Spleen (tissue), 11 donors: ENCODE results near the gene GET4. TPM values are rescaled to one million over a fixed set of nuclear protein-coding genes. Genes with fewer than 3 reads are reported as not detected.

ENCODE experiments used
- DNase-seq: peaks from one replicate; pipeline ENCODE4 v3.0.0-alpha.2; 2020
- H3K27ac ChIP-seq, 8 donors: fragments of 200-600 bp; sonication (generic) in 7 of 8; 1 replicate in 4 of 8; 2 replicates in 4 of 8; pipeline versions ENCODE4 v1.5.0 to v1.8.0; 2016 to 2021; ENCODE audit warnings: inconsistent platforms in 4 of 8, mild to moderate bottlenecking in 4 of 8, moderate library complexity in 1 of 8
- H3K27me3 ChIP-seq, 7 donors: fragments of 200-600 bp; sonication (generic) in 6 of 7; replicated peaks in 1 of 7; 1 replicate in 4 of 7; 2 replicates in 3 of 7; pipeline versions ENCODE4 v1.5.0 to v1.8.0; 2016 to 2021; ENCODE audit warnings: inconsistent platforms in 3 of 7, mild to moderate bottlenecking in 1 of 7
- H3K36me3 ChIP-seq, 6 donors: fragments of 200-600 bp; sonication (generic) in 5 of 6; 1 replicate in 4 of 6; 2 replicates in 2 of 6; pipeline versions ENCODE4 v1.5.0 to v1.8.0; 2016 to 2021; ENCODE audit warnings: inconsistent platforms in 2 of 6
- H3K4me1 ChIP-seq, 6 donors: fragments of 200-600 bp; sonication (generic) in 5 of 6; 1 replicate in 3 of 6; 2 replicates in 3 of 6; pipeline versions ENCODE4 v1.5.0 to v1.8.0; 2016 to 2021; ENCODE audit warnings: inconsistent platforms in 3 of 6
- H3K4me3 ChIP-seq, 8 donors: fragments of 200-600 bp; sonication (generic) in 7 of 8; 1 replicate in 4 of 8; 2 replicates in 4 of 8; pipeline versions ENCODE4 v1.5.0 to v1.8.0; 2016 to 2021; ENCODE audit warnings: inconsistent platforms in 4 of 8, mild to moderate bottlenecking in 4 of 8, moderate library complexity in 2 of 8
- H3K9me3 ChIP-seq, 8 donors: fragments of 200-600 bp; sonication (generic) in 7 of 8; 1 replicate in 4 of 8; 2 replicates in 4 of 8; pipeline versions ENCODE4 v1.5.0 to v1.8.0; 2016 to 2021; ENCODE audit warnings: inconsistent platforms in 4 of 8
- CTCF ChIP-seq, 11 experiments: fragments of 200-600 bp in 7 of 11; fragments of 450-650 bp in 4 of 11; sonication (generic) in 4 of 11; IDR thresholded peaks in 8 of 11; conservative IDR thresholded peaks in 3 of 11; 1 replicate in 7 of 11; 2 replicates in 4 of 11; pipeline versions ENCODE4 v1.4.0 to v1.8.0; 2016 to 2021; ENCODE audit warnings: antibody characterized with exemption in 11 of 11, inconsistent platforms in 4 of 11, mild to moderate bottlenecking in 1 of 11
- POLR2A ChIP-seq, 3 donors: fragments of 450-650 bp; IDR thresholded peaks; one replicate each; pipeline ENCODE4 v1.5.1; 2017; ENCODE audit warnings: antibody characterized with exemption in 3 of 3, mild to moderate bottlenecking in 1 of 3
- POLR2AphosphoS5 ChIP-seq, 3 donors: sonication (generic); formaldehyde crosslinking; IDR thresholded peaks; one replicate each; pipeline ENCODE4 v1.5.1; 2017; ENCODE audit warnings: antibody characterized with exemption in 3 of 3
- WGBS, 5 donors: extraction: QIAGEN DNeasy Blood & Tissue Kit in 3 of 5; methylation state at CpG; one replicate each; pipeline versions ENCODE4 v1.1.5 to v1.1.7; 2013 to 2018; 5-methylcytosine and 5-hydroxymethylcytosine counted together
- intact Hi-C: fragments of 100-400 bp; cut with DNase I; formaldehyde crosslinking; loops from one replicate; pipeline ENCODE4 v1.15.0; 2023; ENCODE audit warnings: low total_unique reads
- polyA plus RNA-seq, 3 donors: library from polyadenylated mRNA; stranded (reverse); fragments of 200-250 nt; gene quantifications; one replicate each; pipeline ENCODE4 v1.2.1, GENCODE V29; 2013
- total RNA-seq, 7 donors: library from RNA; depleted of rRNA in 3 of 7; stranded (reverse); fragments of >200 nt in 3 of 7; fragmentation: NEBNext Ultra II Directional in 4 of 7; extraction: Animal tissue kit (Norgen Biotek cat#: 25700) in 4 of 7; gene quantifications; one replicate each; pipeline versions ENCODE4 v1.1.0 to v1.2.1, GENCODE V29; 2016 to 2021
- donor health status: healthy with polysubstance abuse.
- donor health status: DM: no; HTN: no; CAD: no; lungs with moderate emphysema.
- donor health status: DM: no; HTN: no; CAD: no.
- donor health status: Bipolar disorder and iron deficiency.
- donor health status: healthy.
- donor health status: DM: no; HTN: no; CAD: no.
- donor health status: DM: yes; HTN: yes; CAD: no.

Gene GET4
- total and polyA plus RNA-seq, 10 donors: 25.4 to 63.0 (median 36.1) TPM

- Histone ChIP-seq H3K9me3 (no peaks in the 10 kb centered on the region), H3K36me3 (peaks cover 0 to 42% (median 17%) of the 10 kb centered on the region in 6 donors), H3K4me1 (peaks cover 21 to 70% (median 58%) of the 10 kb centered on the region in 6 donors), H3K27me3 (no peaks in the 10 kb centered on the region), H3K27ac (peak overlapping the region in 5 of 8 donors; percentile 82 to 93 (median 91)), H3K4me3 (no peak overlapping the region)
- no peak for DNase-seq
- WGBS, 5 donors: 83 to 88% (median 85%) methylated on average over 7 of the region's 7 CpGs
- intact Hi-C loops: no loop called here
- TF ChIP-seq POLR2A (IDR thresholded peaks at IDR 0.05) (no peak), POLR2AphosphoS5 (IDR thresholded peaks at IDR 0.05) (no peak), CTCF (IDR thresholded peaks at IDR 0.05 in 8 of 11, conservative IDR thresholded peaks at IDR 0.05 in 3 of 11) (no peak)
Observed at GRCh38 chr7:875051-875450, 1.3 kb upstream of the GET4 start.

GRCh38 chr7:875476-876076, 778 bp upstream of the GET4 start:
- Histone ChIP-seq H3K27me3 (no peaks in the 10 kb centered on the region), H3K27ac (peak overlapping the region; percentile 74 to 93 (median 88)), H3K36me3 (peaks cover 0 to 42% (median 14%) of the 10 kb centered on the region in 6 donors), H3K9me3 (no peaks in the 10 kb centered on the region), H3K4me3 (peak overlapping the region in 7 of 8 donors; percentile 22 to 92 (median 78)), H3K4me1 (peaks cover 23 to 76% (median 63%) of the 10 kb centered on the region in 6 donors)
- peak; percentile 92 for DNase-seq
- intact Hi-C loops: no loop called here
- no peak for TF ChIP-seq POLR2AphosphoS5 (IDR thresholded peaks at IDR 0.05)
- whole genome bisulfite sequencing, 5 donors: 77 to 87% (median 82%) methylated on average over 27 of the region's 27 CpGs

GRCh38 chr7:876972-877311, 588 bp downstream of the GET4 start:
- H3K4me1 ChIP-seq: peaks cover 25 to 84% (median 69%) of the 10 kb centered on the region in 6 donors
- no peaks in the 10 kb centered on the region for H3K27me3 ChIP-seq
- intact Hi-C loops: no loop called here
- no peaks in the 10 kb centered on the region for H3K9me3 ChIP-seq
- peak overlapping the region; percentile 74 to 93 (median 89) for H3K27ac ChIP-seq
- 0 to 3% (median 1%) methylated on average over 24 to 26 of the region's 26 CpGs for WGBS, 5 donors
- TF ChIP-seq POLR2A (IDR thresholded peaks at IDR 0.05) (no peak), POLR2AphosphoS5 (IDR thresholded peaks at IDR 0.05) (no peak), CTCF (IDR thresholded peaks at IDR 0.05 in 8 of 11, conservative IDR thresholded peaks at IDR 0.05 in 3 of 11) (no peak)
- H3K36me3 ChIP-seq: peaks cover 0 to 37% (median 9%) of the 10 kb centered on the region in 6 donors
- DNase-seq: no peak
- H3K4me3 ChIP-seq: peak overlapping the region; percentile 75 to 92 (median 80)

- Histone ChIP-seq H3K4me1 (peaks cover 25 to 86% (median 69%) of the 10 kb centered on the region in 6 donors), H3K27me3 (no peaks in the 10 kb centered on the region)
- intact Hi-C loops: no loop called here
Observed at GRCh38 chr7:877312-878232, 1.2 kb downstream of the GET4 start.

More at GRCh38 chr7:877312-878232, 1.2 kb downstream of the GET4 start:
- TF ChIP-seq POLR2AphosphoS5 (IDR thresholded peaks at IDR 0.05) (peak in 1 of 3 donors; percentile 33), CTCF (IDR thresholded peaks at IDR 0.05 in 8 of 11, conservative IDR thresholded peaks at IDR 0.05 in 3 of 11) (no peak)
- Histone ChIP-seq H3K4me3 (peak overlapping the region; percentile 75 to 92 (median 80)), H3K9me3 (no peaks in the 10 kb centered on the region), H3K36me3 (peaks cover 0 to 37% (median 4%) of the 10 kb centered on the region in 6 donors), H3K27ac (peak overlapping the region in 6 of 8 donors; percentile 74 to 93 (median 90))
- WGBS, 5 donors: 9 to 25% (median 16%) methylated on average over 43 to 47 of the region's 47 CpGs
- peak; percentile 87 for DNase-seq
